GM19035 (cell line): Measurements from ENCODE around the gene VPS29.
A peak's percentile ranks its signal among the peaks of the same experiment; 100 is the strongest.

Experiments used
- ATAC-seq: cut with Tn5 transposase; IDR thresholded peaks from one replicate; pipeline ENCODE4 v1.9.1; 2021; ENCODE audit not compliant: unreplicated experiment

VPS29 gene

GRCh38 chr12:110451263-110451662, 50.6 kb downstream of the VPS29 start:
- no peak for ATAC-seq

- peak; percentile 96 for ATAC-seq
Observed at GRCh38 chr12:110449799-110450497, 52.0 kb downstream of the VPS29 start, which contains the start of gene ARPC3. Gene ARPC3 (minus strand): TSS chr12:110450337. CDS start chr12:110450260, 77 bp downstream.

- ATAC-seq = no peak
Observed at GRCh38 chr12:110444455-110444854, 57.5 kb downstream of the VPS29 start.
